DOHH2 (cell line): ENCODE data around the gene LDAF1.

Experiments used
- H3F3A ChIP-seq: fragments of 200-600 bp; sonication (generic), shearing (Covaris generic); 2 replicates; pipeline ENCODE4 v1.6.0; 2016; ENCODE audit warnings: antibody characterized with exemption, mild to moderate bottlenecking; ENCODE audit not compliant: control insufficient read depth, insufficient read depth
- H3K27ac ChIP-seq: fragments of 200-600 bp; sonication (generic); 2 replicates; pipeline ENCODE4 v1.5.1; 2014; ENCODE audit warnings: low read depth, mild to moderate bottlenecking, low read length, moderate library complexity
- H3K27me3 ChIP-seq: fragments of 200-600 bp; sonication (generic); 2 replicates; pipeline ENCODE4 v1.6.1; 2014; ENCODE audit warnings: mild to moderate bottlenecking, low read length, mixed read lengths; ENCODE audit not compliant: control insufficient read depth
- H3K36me3 ChIP-seq: fragments of 200-600 bp; sonication (generic); 2 replicates; pipeline ENCODE4 v1.6.1; 2014; ENCODE audit warnings: mild to moderate bottlenecking, low read length, moderate library complexity, mixed read lengths; ENCODE audit not compliant: control insufficient read depth
- H3K4me1 ChIP-seq: fragments of 200-600 bp; sonication (generic); 2 replicates; pipeline ENCODE4 v1.6.1; 2014; ENCODE audit warnings: mild to moderate bottlenecking, low read length, mixed read lengths; ENCODE audit not compliant: control insufficient read depth
- H3K4me2 ChIP-seq: fragments of 200-600 bp; sonication (generic); 2 replicates; pipeline ENCODE4 v1.6.0; 2014; ENCODE audit warnings: mild to moderate bottlenecking, low read length, moderate library complexity
- H3K4me3 ChIP-seq: fragments of 200-600 bp; sonication (generic); 2 replicates; pipeline ENCODE4 v1.5.1; 2014; ENCODE audit warnings: mild to moderate bottlenecking, low read length, mixed read lengths
- H3K79me2 ChIP-seq: fragments of 200-600 bp; sonication (generic); 2 replicates; pipeline ENCODE4 v1.6.1; 2014; ENCODE audit warnings: mild to moderate bottlenecking, low read length, mixed read lengths; ENCODE audit not compliant: control insufficient read depth
- H3K9me2 ChIP-seq: fragments of 200-600 bp; sonication (generic); replicated peaks from 2 replicates; pipeline ENCODE4 v1.6.1; 2014; ENCODE audit warnings: mild to moderate bottlenecking, low read length, mixed read lengths; ENCODE audit not compliant: control insufficient read depth
- H3K9me3 ChIP-seq: fragments of 200-600 bp; sonication (generic); 2 replicates; pipeline ENCODE4 v1.6.1; 2014; ENCODE audit warnings: antibody characterized with exemption, low read length, mixed read lengths; ENCODE audit not compliant: control insufficient read depth, insufficient read depth
- H4K20me1 ChIP-seq: fragments of 200-600 bp; sonication (generic); 2 replicates; pipeline ENCODE4 v1.6.0; 2014; ENCODE audit warnings: low read depth, mild to moderate bottlenecking, antibody characterized with exemption, low read length, moderate library complexity; ENCODE audit not compliant: control insufficient read depth, insufficient read depth
- CTCF ChIP-seq: fragments of 200-600 bp; sonication (generic); IDR thresholded peaks from one replicate; pipeline ENCODE4 v1.5.1; 2014; ENCODE audit warnings: antibody characterized with exemption, mild to moderate bottlenecking, low read depth, low read length; ENCODE audit not compliant: poor library complexity, severe bottlenecking
- EZH2phosphoT487 ChIP-seq: fragments of 200-600 bp; sonication (generic); IDR thresholded peaks from 2 replicates; pipeline ENCODE4 v1.6.1; 2017; ENCODE audit warnings: borderline replicate concordance, mild to moderate bottlenecking, antibody characterized with exemption, low read length, moderate library complexity, mixed read lengths

LDAF1 gene

DNA sequence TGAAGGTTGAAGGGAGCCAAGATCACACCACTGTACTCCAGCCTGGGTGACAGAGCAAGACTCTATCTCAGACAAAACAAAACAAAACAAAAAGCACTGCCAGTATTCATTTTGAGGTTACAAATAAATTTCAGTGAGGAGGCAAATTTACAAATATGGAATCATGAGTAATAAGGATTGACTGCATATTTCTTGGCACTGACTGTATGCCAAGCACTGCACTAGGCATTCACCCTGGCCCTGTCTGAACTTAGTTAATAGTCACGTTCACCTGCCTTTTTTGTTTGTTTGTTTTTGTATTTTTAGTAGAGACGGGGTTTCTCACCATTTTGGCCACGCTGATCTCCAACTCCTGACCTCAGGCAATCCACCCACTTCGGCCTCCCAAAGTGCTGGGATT is 5.1 kb downstream of the LDAF1 start:
- H3K4me2 ChIP-seq = no peak overlapping the region

DNA sequence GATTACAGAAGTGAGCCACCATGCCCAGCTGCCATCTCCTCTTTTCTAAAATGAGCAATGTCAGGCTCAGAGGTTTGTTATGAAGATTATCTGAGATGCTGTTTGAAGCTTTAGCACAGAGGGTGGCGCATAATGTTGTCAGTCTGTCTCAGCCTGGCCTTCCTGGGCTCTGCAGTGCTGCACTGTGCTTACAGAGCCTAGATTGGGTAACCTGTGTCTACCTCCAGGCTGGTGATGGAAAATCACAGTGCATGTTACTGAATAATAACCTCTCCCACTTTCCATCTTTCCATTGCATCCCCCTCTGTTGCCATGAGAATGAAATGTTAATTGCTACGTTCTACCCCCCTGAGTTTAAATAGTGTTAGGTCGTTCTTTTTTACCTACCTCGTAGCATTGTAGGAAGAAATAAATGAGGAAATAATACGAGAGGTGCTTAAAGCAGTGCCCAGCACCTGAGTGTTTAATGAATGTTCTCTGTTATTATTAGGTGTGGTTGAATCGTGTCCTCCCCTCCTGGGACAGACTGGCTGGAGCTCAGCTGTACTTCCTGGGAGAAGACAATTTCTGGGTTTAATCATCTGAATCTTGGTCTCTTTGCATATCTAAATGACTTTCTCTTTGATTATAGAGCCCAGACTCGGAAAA is 6.2 kb downstream of the LDAF1 start:
- Histone ChIP-seq H3K4me3 (no peak overlapping the region), H3K9me2 (no peaks in the 10 kb centered on the region), H3K27ac (no peak overlapping the region), H4K20me1 (no peaks in the 10 kb centered on the region), H3K79me2 (peaks cover 37% of the 10 kb centered on the region), H3K4me1 (peaks cover 18% of the 10 kb centered on the region), H3K27me3 (no peaks in the 10 kb centered on the region), H3K9me3 (no peaks in the 10 kb centered on the region), H3K4me2 (no peak overlapping the region), H3K36me3 (peaks cover 68% of the 10 kb centered on the region), H3F3A (no peaks in the 10 kb centered on the region)
- TF ChIP-seq CTCF (no peak), EZH2phosphoT487 (no peak)

More for the DNA sequence above, 5.1 kb downstream of the LDAF1 start:
- H3K27ac ChIP-seq = no peak overlapping the region
- H3K4me1 ChIP-seq = peaks cover 18% of the 10 kb centered on the region
- H3K4me3 ChIP-seq = no peak overlapping the region
- no peaks in the 10 kb centered on the region for H3K27me3 ChIP-seq
- H3K9me3 ChIP-seq = no peaks in the 10 kb centered on the region
- no peak for TF ChIP-seq CTCF
- no peak for TF ChIP-seq EZH2phosphoT487
- H3K79me2 ChIP-seq = peaks cover 47% of the 10 kb centered on the region
- no peaks in the 10 kb centered on the region for H3F3A ChIP-seq
- H3K9me2 ChIP-seq = no peaks in the 10 kb centered on the region
- peaks cover 61% of the 10 kb centered on the region for H3K36me3 ChIP-seq
- no peaks in the 10 kb centered on the region for H4K20me1 ChIP-seq

DNA sequence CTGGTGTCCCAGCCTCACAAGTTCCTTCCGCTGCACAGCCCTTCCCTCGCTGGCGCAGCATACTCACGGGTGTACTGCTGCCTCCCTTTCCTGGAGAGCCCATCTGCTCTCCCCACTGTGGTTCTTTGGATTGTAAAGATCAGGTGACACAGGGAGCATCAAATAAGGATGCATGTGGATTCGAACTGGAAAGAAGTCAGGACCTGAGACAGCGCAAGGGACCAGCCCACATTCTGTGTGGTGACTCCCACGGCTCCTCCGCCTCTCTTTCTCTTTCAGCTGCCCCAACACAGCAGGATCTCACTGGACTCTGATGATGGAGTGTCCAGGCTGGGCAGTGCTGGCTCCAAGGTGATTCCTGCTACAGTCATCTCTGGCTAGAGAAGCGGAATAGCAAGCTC is 8.1 kb downstream of the LDAF1 start:
- Histone ChIP-seq H3K27me3 (no peaks in the 10 kb centered on the region), H3K27ac (no peak overlapping the region), H3K4me2 (no peak overlapping the region), H3K9me3 (no peaks in the 10 kb centered on the region), H3F3A (no peaks in the 10 kb centered on the region), H3K4me3 (no peak overlapping the region), H3K9me2 (no peaks in the 10 kb centered on the region), H4K20me1 (no peaks in the 10 kb centered on the region), H3K36me3 (peaks cover 74% of the 10 kb centered on the region), H3K4me1 (peaks cover 2% of the 10 kb centered on the region), H3K79me2 (peaks cover 18% of the 10 kb centered on the region)
- TF ChIP-seq EZH2phosphoT487 = no peak
- TF ChIP-seq CTCF = no peak
